H9 (cell line): ENCODE results near the gene TTC13. TPM values are rescaled to one million over a fixed set of nuclear protein-coding genes. Genes with fewer than 3 reads are reported as not detected.

Experiments
- DNase-seq: peaks from one replicate; pipeline ENCODE4 v3.0.0-alpha.2; 2017
- H2AFZ ChIP-seq: one replicate; pipeline ENCODE4 v1.6.1; 2013; ENCODE audit warnings: mild to moderate bottlenecking, low read length, control low read depth, moderate library complexity
- H2AK5ac ChIP-seq: 2 replicates; pipeline ENCODE4 v1.6.1; 2013; ENCODE audit warnings: low read length, control low read depth, mixed read lengths; ENCODE audit not compliant: insufficient read length
- H2BK120ac ChIP-seq: one replicate; pipeline ENCODE4 v1.6.1; 2013; ENCODE audit warnings: low read depth, mild to moderate bottlenecking, low read length, control low read depth, inconsistent platforms; ENCODE audit not compliant: poor library complexity, severe bottlenecking
- H2BK12ac ChIP-seq: 2 replicates; pipeline ENCODE4 v1.6.1; 2013; ENCODE audit warnings: low read length, control low read depth, mixed read lengths, low read depth; ENCODE audit not compliant: insufficient read length
- H2BK15ac ChIP-seq: 2 replicates; pipeline ENCODE4 v1.6.1; 2013; ENCODE audit warnings: low read depth, low read length, control low read depth
- H2BK20ac ChIP-seq: one replicate; pipeline ENCODE4 v1.6.1; 2013; ENCODE audit warnings: low read depth, mild to moderate bottlenecking, low read length, control low read depth, inconsistent platforms; ENCODE audit not compliant: poor library complexity, severe bottlenecking
- H2BK5ac ChIP-seq: 2 replicates; pipeline ENCODE4 v1.6.1; 2013; ENCODE audit warnings: low read length, control low read depth, mixed read lengths; ENCODE audit not compliant: insufficient read length
- H3K14ac ChIP-seq: 2 replicates; pipeline ENCODE4 v1.6.1; 2013; ENCODE audit warnings: low read length, control low read depth; ENCODE audit not compliant: insufficient read depth
- H3K18ac ChIP-seq: 2 replicates; pipeline ENCODE4 v1.6.1; 2013; ENCODE audit warnings: low read depth, mild to moderate bottlenecking, mixed read lengths, low read length, control low read depth; ENCODE audit not compliant: insufficient read length
- H3K23ac ChIP-seq: 2 replicates; pipeline ENCODE4 v1.6.1; 2013; ENCODE audit warnings: low read length, control low read depth, mixed read lengths, low read depth; ENCODE audit not compliant: insufficient read length
- H3K23me2 ChIP-seq: 2 replicates; pipeline ENCODE4 v1.6.1; 2013; ENCODE audit warnings: low read depth, mild to moderate bottlenecking, mixed read lengths, low read length, control low read depth; ENCODE audit not compliant: insufficient read length, poor library complexity, severe bottlenecking
- H3K27ac ChIP-seq: 2 replicates; pipeline ENCODE4 v1.5.1; 2013; ENCODE audit warnings: low read length, control low read depth, mixed read lengths, low read depth; ENCODE audit not compliant: insufficient read length
- H3K27me3 ChIP-seq: 2 replicates; pipeline ENCODE4 v1.6.1; 2013; ENCODE audit warnings: low read length, control low read depth, inconsistent platforms; ENCODE audit not compliant: insufficient read depth
- H3K4ac ChIP-seq: 2 replicates; pipeline ENCODE4 v1.6.1; 2013; ENCODE audit warnings: low read depth, mild to moderate bottlenecking, control low read depth, inconsistent platforms, low read length, moderate library complexity
- H3K4me1 ChIP-seq: 2 replicates; pipeline ENCODE4 v1.6.1; 2013; ENCODE audit warnings: low read length, control low read depth, inconsistent platforms; ENCODE audit not compliant: insufficient read depth
- H3K4me2 ChIP-seq: 2 replicates; pipeline ENCODE4 v1.6.1; 2013; ENCODE audit warnings: low read length, control low read depth, mixed read lengths; ENCODE audit not compliant: insufficient read length, insufficient read depth
- H3K56ac ChIP-seq: 2 replicates; pipeline ENCODE4 v1.6.1; 2013; ENCODE audit warnings: low read depth, mild to moderate bottlenecking, mixed read lengths, low read length, control low read depth; ENCODE audit not compliant: insufficient read length
- H3K79me1 ChIP-seq: 2 replicates; pipeline ENCODE4 v1.6.1; 2013; ENCODE audit warnings: low read depth, mild to moderate bottlenecking, moderate library complexity, low read length, control low read depth, inconsistent platforms; ENCODE audit not compliant: insufficient read depth, poor library complexity, severe bottlenecking
- H3K79me2 ChIP-seq: 2 replicates; pipeline ENCODE4 v1.6.1; 2013; ENCODE audit warnings: low read length, control low read depth, inconsistent platforms; ENCODE audit not compliant: insufficient read depth
- H3K9ac ChIP-seq: 2 replicates; pipeline ENCODE4 v1.6.1; 2013; ENCODE audit warnings: low read length, control low read depth, mixed read lengths; ENCODE audit not compliant: insufficient read length; ENCODE audit errors: extremely low read depth
- H3K9me3 ChIP-seq: one replicate; pipeline ENCODE4 v1.6.1; 2013; ENCODE audit warnings: low read depth, low read length, inconsistent platforms; ENCODE audit not compliant: control insufficient read depth
- H3T11ph ChIP-seq: one replicate; pipeline ENCODE4 v1.6.1; 2013; ENCODE audit warnings: mild to moderate bottlenecking, low read length, control low read depth, inconsistent platforms
- H4K20me1 ChIP-seq: one replicate; pipeline ENCODE4 v1.6.1; 2013; ENCODE audit not compliant: control insufficient read depth, insufficient read length, insufficient read depth
- H4K5ac ChIP-seq: 2 replicates; pipeline ENCODE4 v1.6.1; 2013; ENCODE audit warnings: low read depth, mild to moderate bottlenecking, mixed read lengths, low read length, control low read depth; ENCODE audit not compliant: insufficient read length
- H4K8ac ChIP-seq: replicated peaks from 2 replicates; pipeline ENCODE4 v1.6.1; 2013; ENCODE audit warnings: low read length, control low read depth, mixed read lengths, low read depth; ENCODE audit not compliant: insufficient read length
- H4K91ac ChIP-seq: 2 replicates; pipeline ENCODE4 v1.6.1; 2013; ENCODE audit warnings: low read depth, mild to moderate bottlenecking, moderate library complexity, mixed read lengths, low read length, control low read depth; ENCODE audit not compliant: insufficient read length
- H3K27ac Mint-ChIP-seq, 3 experiments: 2 replicates in 2 of 3; 3 replicates in 1 of 3; pipeline ENCODE4 v1.8.0; 2020 to 2021; ENCODE audit warnings: mixed read lengths in 3 of 3, mild to moderate bottlenecking in 1 of 3, moderate library complexity in 1 of 3
- H3K27me3 Mint-ChIP-seq: 2 replicates; pipeline ENCODE4 v1.8.0; 2021; ENCODE audit warnings: low read depth, mild to moderate bottlenecking, moderate library complexity, mixed read lengths
- H3K36me3 Mint-ChIP-seq, 3 experiments: 2 replicates in 2 of 3; 3 replicates in 1 of 3; pipeline ENCODE4 v1.8.0; 2020 to 2021; ENCODE audit warnings: low read depth in 3 of 3, mixed read lengths in 3 of 3; ENCODE audit not compliant: insufficient read depth in 1 of 3
- H3K4me1 Mint-ChIP-seq, 2 experiments: 2 replicates each; pipeline ENCODE4 v1.8.0; 2020; ENCODE audit warnings: mixed read lengths in 2 of 2
- H3K4me3 Mint-ChIP-seq, 2 experiments: 2 replicates in 1 of 2; 3 replicates in 1 of 2; pipeline ENCODE4 v1.8.0; 2020 to 2021; ENCODE audit warnings: mild to moderate bottlenecking in 2 of 2, mixed read lengths in 2 of 2, moderate library complexity in 1 of 2
- H3K9me3 Mint-ChIP-seq, 2 experiments: 2 replicates in 1 of 2; 3 replicates in 1 of 2; pipeline ENCODE4 v1.8.0; 2020; ENCODE audit warnings: mild to moderate bottlenecking in 2 of 2, mixed read lengths in 2 of 2, moderate library complexity in 1 of 2
- CTCF ChIP-seq: fragments of 200-600 bp; sonication (generic); conservative IDR thresholded peaks from 3 replicates; pipeline ENCODE4 v1.8.0; 2021; ENCODE audit warnings: antibody characterized with exemption, mild to moderate bottlenecking
- WGBS: extraction: QIAGEN DNeasy Blood & Tissue Kit; methylation state at CpG from one replicate; pipeline ENCODE4 v1.1.7; 2013; ENCODE audit warnings: missing lambda C conversion rate, low lambda C conversion rate, mixed read lengths; ENCODE audit not compliant: insufficient read length; ENCODE audit errors: extremely low coverage; 5-methylcytosine and 5-hydroxymethylcytosine counted together
- total RNA-seq: library from RNA; stranded (reverse); gene quantifications from 2 replicates; pipeline ENCODE4 v1.2.1, GENCODE V29; 2021

TTC13 gene
- total RNA-seq, 1 experiment from 2014 or later: 7.6 TPM

- Mint-ChIP-seq H3K4me3 (no peak overlapping the region), H3K27ac (no peak overlapping the region), H3K36me3 (no peaks in the 10 kb centered on the region), H3K4me1 (0 out of 4 replicates have a peak, but pooled peaks cover 0 to 1% of the 10 kb centered on the region in 2 experiments), H3K9me3 (no peaks in the 10 kb centered on the region; a peak in 1 of 5 replicates), H3K27me3 (peaks cover 26% of the 10 kb centered on the region)
- no CpG with 5 or more reads among the region's 5 CpGs for WGBS
- H3K23ac ChIP-seq: no peak overlapping the region
- no peak overlapping the region for H3K18ac ChIP-seq
- no peak overlapping the region for H3K9ac ChIP-seq
- no peak overlapping the region for H3K4me2 ChIP-seq
- TF ChIP-seq CTCF: no peak
- no peaks in the 10 kb centered on the region for H3K79me1 ChIP-seq
- no peak overlapping the region for H2BK20ac ChIP-seq
- no peak overlapping the region for H2BK15ac ChIP-seq
- H4K20me1 ChIP-seq: no peaks in the 10 kb centered on the region
- no peak overlapping the region for H3K4ac ChIP-seq
- no peak overlapping the region for H2BK120ac ChIP-seq
- no peak for DNase-seq
- H3K27me3 ChIP-seq: no peaks in the 10 kb centered on the region
- H3K9me3 ChIP-seq: no peaks in the 10 kb centered on the region
- H2AFZ ChIP-seq: no peak overlapping the region
- no peak overlapping the region for H2AK5ac ChIP-seq
- H3K27ac ChIP-seq: no peak overlapping the region
- no peak overlapping the region for H4K5ac ChIP-seq
- H3K23me2 ChIP-seq: no peaks in the 10 kb centered on the region
- H3K4me1 ChIP-seq: no peaks in the 10 kb centered on the region
- no peaks in the 10 kb centered on the region for H3K79me2 ChIP-seq
- no peak overlapping the region for H3K56ac ChIP-seq
- no peak overlapping the region for H2BK12ac ChIP-seq
- H3T11ph ChIP-seq: no peak overlapping the region
- no peak overlapping the region for H4K91ac ChIP-seq
- H4K8ac ChIP-seq: no peak overlapping the region
- no peak overlapping the region for H2BK5ac ChIP-seq
- H3K14ac ChIP-seq: no peak overlapping the region
Observed at GRCh38 chr1:230899841-230900251, 78.8 kb downstream of the TTC13 start.
